ENCODE measurements around the gene MAP3K21.

The MAP3K21 gene

DNA sequence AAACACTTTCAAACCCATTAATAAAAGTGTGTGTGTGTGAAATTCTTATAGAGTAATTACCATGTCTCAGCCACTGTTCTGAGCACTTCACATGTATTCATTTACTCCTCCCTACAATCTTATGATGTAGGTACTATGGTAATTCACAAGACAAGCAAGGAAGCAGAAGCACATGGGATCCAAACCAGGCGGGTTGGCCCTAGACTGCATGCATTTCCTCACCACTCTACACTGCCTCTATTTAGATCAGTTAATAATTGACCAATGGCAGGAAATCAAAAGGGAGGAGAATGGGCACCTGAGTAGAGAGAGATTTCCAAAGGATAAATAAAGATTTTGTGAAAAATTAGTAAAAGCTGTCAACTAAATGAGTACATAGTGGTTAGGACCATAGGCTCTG lies 15.7 kb downstream of the MAP3K21 start:
- H3K27ac ChIP-seq (ENCODE audit: poor library complexity, severe bottlenecking) = no peak overlapping the region
- TF ChIP-seq, protein P1, sequence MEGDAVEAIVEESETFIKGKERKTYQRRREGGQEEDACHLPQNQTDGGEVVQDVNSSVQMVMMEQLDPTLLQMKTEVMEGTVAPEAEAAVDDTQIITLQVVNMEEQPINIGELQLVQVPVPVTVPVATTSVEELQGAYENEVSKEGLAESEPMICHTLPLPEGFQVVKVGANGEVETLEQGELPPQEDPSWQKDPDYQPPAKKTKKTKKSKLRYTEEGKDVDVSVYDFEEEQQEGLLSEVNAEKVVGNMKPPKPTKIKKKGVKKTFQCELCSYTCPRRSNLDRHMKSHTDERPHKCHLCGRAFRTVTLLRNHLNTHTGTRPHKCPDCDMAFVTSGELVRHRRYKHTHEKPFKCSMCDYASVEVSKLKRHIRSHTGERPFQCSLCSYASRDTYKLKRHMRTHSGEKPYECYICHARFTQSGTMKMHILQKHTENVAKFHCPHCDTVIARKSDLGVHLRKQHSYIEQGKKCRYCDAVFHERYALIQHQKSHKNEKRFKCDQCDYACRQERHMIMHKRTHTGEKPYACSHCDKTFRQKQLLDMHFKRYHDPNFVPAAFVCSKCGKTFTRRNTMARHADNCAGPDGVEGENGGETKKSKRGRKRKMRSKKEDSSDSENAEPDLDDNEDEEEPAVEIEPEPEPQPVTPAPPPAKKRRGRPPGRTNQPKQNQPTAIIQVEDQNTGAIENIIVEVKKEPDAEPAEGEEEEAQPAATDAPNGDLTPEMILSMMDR (IDR thresholded peaks at IDR 0.05; ENCODE audit: poor library complexity, severe bottlenecking) = no peak
- no peak for DNase-seq (ENCODE audit: low spot score)
- H3K27me3 ChIP-seq (ENCODE audit: insufficient read depth, poor library complexity, severe bottlenecking) = no peaks in the 10 kb centered on the region
- H3K4me3 ChIP-seq (ENCODE audit: severe bottlenecking) = no peak overlapping the region
- no peaks in the 10 kb centered on the region for H3K4me1 ChIP-seq (ENCODE audit: insufficient read depth, poor library complexity, severe bottlenecking)
- no peaks in the 10 kb centered on the region for H3K36me3 ChIP-seq (ENCODE audit: low read depth)
- no peak for ATAC-seq (ENCODE audit: low read depth)
- no peaks in the 10 kb centered on the region for H3K9me3 ChIP-seq (ENCODE audit: severe bottlenecking)

DNA sequence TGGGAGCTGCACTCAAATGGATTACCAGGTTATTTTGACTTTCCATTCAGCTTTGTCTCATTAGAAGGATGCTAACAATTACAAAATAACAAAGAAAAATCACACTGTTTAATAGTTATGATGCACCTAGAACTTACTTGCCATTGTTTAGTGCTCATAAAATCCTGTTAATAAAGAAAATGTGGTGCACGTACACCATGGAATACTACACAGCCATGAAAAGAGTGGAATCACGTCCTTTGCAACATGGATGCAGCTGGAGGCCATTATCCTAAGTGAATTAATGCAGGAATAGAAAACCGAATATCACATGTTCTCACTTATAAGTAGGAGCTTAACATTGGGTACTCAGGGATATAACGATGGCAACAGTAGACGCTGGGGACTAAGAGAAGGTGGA lies 19.8 kb downstream of the MAP3K21 start:
- H3K27ac ChIP-seq (ENCODE audit: poor library complexity, severe bottlenecking) = no peak overlapping the region
- no peaks in the 10 kb centered on the region for H3K4me1 ChIP-seq (ENCODE audit: insufficient read depth, poor library complexity, severe bottlenecking)
- DNase-seq (ENCODE audit: low spot score) (no peak), ATAC-seq (ENCODE audit: low read depth) (no peak)
- H3K4me3 ChIP-seq (ENCODE audit: severe bottlenecking) = no peak overlapping the region
- TF ChIP-seq, protein P1 (IDR thresholded peaks at IDR 0.05; ENCODE audit: poor library complexity, severe bottlenecking) = no peak
- no peaks in the 10 kb centered on the region for H3K9me3 ChIP-seq (ENCODE audit: severe bottlenecking)
- no peaks in the 10 kb centered on the region for H3K36me3 ChIP-seq (ENCODE audit: low read depth)
- no peaks in the 10 kb centered on the region for H3K27me3 ChIP-seq (ENCODE audit: insufficient read depth, poor library complexity, severe bottlenecking)

DNA sequence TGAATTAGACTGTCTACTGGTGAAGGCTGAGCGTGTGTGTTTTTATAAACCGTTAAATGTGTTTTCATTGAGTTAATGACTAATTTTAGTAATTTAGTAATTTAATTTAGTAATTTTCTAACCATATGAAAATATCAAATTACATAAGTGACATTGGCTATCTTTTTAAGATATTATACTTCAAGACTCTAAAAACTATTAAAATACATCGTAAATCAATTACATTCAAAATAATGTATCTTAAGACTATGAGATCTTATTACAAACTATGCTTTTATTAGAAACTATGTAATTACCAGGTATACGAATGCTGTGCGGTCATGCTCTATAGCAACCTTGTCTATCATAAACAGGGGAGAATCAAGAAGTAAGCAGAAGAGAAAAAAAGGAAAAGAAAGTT lies 21.6 kb downstream of the MAP3K21 start:
- ATAC-seq (ENCODE audit: low read depth) = no peak
- no peaks in the 10 kb centered on the region for H3K36me3 ChIP-seq (ENCODE audit: low read depth)
- H3K4me3 ChIP-seq (ENCODE audit: severe bottlenecking) = no peak overlapping the region
- no peaks in the 10 kb centered on the region for H3K4me1 ChIP-seq (ENCODE audit: insufficient read depth, poor library complexity, severe bottlenecking)
- no peaks in the 10 kb centered on the region for H3K9me3 ChIP-seq (ENCODE audit: severe bottlenecking)
- no peaks in the 10 kb centered on the region for H3K27me3 ChIP-seq (ENCODE audit: insufficient read depth, poor library complexity, severe bottlenecking)
- TF ChIP-seq, protein P1 (IDR thresholded peaks at IDR 0.05; ENCODE audit: poor library complexity, severe bottlenecking) = no peak
- H3K27ac ChIP-seq (ENCODE audit: poor library complexity, severe bottlenecking) = no peak overlapping the region
- DNase-seq (ENCODE audit: low spot score) = no peak

DNA sequence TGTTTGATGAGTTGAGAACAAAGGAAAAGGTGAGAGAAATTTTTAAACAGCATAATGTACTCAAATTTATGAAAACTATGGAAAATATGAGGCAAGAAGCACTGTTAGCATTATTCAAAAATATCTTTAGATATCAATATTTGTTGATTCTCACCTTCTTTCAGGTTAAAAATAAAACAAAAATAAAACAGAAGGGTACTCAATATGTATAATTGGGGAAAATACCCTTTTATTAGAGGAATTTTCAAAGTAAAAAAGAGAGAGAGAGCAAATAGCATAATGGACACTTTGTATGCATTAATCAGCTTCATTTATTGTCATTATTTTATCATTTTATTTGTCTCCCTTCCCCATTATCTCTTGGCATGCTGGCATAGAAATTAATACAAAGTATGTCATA lies 27.5 kb downstream of the MAP3K21 start:
- ATAC-seq (ENCODE audit: low read depth) (no peak), DNase-seq (ENCODE audit: low spot score) (no peak)
- H3K27me3 ChIP-seq (ENCODE audit: insufficient read depth, poor library complexity, severe bottlenecking) = no peaks in the 10 kb centered on the region
- H3K4me3 ChIP-seq (ENCODE audit: severe bottlenecking) = no peak overlapping the region
- no peak overlapping the region for H3K27ac ChIP-seq (ENCODE audit: poor library complexity, severe bottlenecking)
- TF ChIP-seq, protein P1 (IDR thresholded peaks at IDR 0.05; ENCODE audit: poor library complexity, severe bottlenecking) = no peak
- H3K4me1 ChIP-seq (ENCODE audit: insufficient read depth, poor library complexity, severe bottlenecking) = no peaks in the 10 kb centered on the region
- H3K36me3 ChIP-seq (ENCODE audit: low read depth) = peaks cover 9% of the 10 kb centered on the region; the same call in 1 of the 2 replicates
- H3K9me3 ChIP-seq (ENCODE audit: severe bottlenecking) = no peaks in the 10 kb centered on the region

DNA sequence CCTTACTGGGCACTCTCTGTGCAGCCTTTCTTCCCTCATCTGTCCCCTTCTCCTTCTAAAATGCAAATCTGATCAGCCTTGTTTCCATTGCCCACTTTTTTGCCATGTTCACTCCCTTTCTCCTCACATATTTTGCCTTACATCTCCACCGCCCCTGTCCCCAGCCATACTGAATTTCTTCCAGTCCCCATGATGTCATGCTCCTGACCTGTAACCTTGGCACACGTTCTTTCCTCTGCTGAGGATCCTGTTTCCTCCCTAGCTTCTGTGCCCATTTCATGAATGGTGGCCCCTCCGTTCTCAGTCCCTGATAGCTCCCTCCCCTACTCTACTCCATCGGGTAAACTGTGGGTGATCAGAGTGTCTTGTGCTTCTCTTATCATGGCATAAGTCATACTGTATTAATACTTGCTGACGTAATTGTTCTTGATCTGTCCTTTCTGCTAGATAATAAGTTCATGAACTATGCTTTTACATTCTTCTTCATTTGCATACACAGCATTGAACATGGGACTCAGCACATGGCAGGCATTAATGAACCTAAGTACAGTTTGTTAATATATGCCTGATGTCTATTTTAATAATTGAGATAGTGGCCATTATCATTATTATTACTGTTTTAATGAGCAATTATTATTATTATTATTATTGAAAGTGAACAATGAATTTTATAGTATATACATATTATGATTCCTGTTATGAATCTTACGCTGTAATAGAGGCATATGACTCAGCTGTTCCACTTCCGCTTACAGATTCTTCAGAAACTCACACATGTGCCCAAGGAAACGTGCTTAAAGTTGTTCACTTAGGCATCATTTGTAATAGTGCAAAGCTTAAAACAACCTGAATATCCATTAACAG lies 28.5 kb downstream of the MAP3K21 start:
- H3K27me3 ChIP-seq (ENCODE audit: insufficient read depth, poor library complexity, severe bottlenecking) = no peaks in the 10 kb centered on the region
- ATAC-seq (ENCODE audit: low read depth) (no peak), DNase-seq (ENCODE audit: low spot score) (no peak)
- no peaks in the 10 kb centered on the region for H3K4me1 ChIP-seq (ENCODE audit: insufficient read depth, poor library complexity, severe bottlenecking)
- peaks cover 9% of the 10 kb centered on the region; the same call in 1 of the 2 replicates for H3K36me3 ChIP-seq (ENCODE audit: low read depth)
- no peak overlapping the region for H3K27ac ChIP-seq (ENCODE audit: poor library complexity, severe bottlenecking)
- no peaks in the 10 kb centered on the region for H3K9me3 ChIP-seq (ENCODE audit: severe bottlenecking)
- TF ChIP-seq, protein P1 (IDR thresholded peaks at IDR 0.05; ENCODE audit: poor library complexity, severe bottlenecking) = no peak
- H3K4me3 ChIP-seq (ENCODE audit: severe bottlenecking) = no peak overlapping the region

Measured in RWPE2 (cell line).